Measurements from ENCODE around the gene BICD2.
"Not testable (repeated sequence)": the region's sequence is repeated elsewhere in the genome, so short reads cannot be mapped to it uniquely, and the experiment has no call there.

BICD2 gene

GRCh38 chr9:92770360-92770995 lies 5.8 kb upstream of the BICD2 start:
- DNase-seq (ENCODE audit: low spot score), result no peak

- DNase-seq (ENCODE audit: low spot score), result no peak
Measured at GRCh38 chr9:92769990-92770359, 5.3 kb upstream of the BICD2 start.

- no peak for DNase-seq (ENCODE audit: low spot score)
Measured at GRCh38 chr9:92769286-92769685, 4.7 kb upstream of the BICD2 start.

GRCh38 chr9:92768816-92769215 lies 4.2 kb upstream of the BICD2 start:
- not testable (repeated sequence) for DNase-seq (ENCODE audit: low spot score)

GRCh38 chr9:92767066-92768054 lies 2.7 kb upstream of the BICD2 start:
- DNase-seq (ENCODE audit: low spot score), result no peak

GRCh38 chr9:92764988-92765936 lies 629 bp upstream of the BICD2 start:
- DNase-seq (ENCODE audit: low spot score), result peak; percentile 98

GRCh38 chr9:92763721-92764380 lies 782 bp downstream of the BICD2 start:
- peak; percentile 70 for DNase-seq (ENCODE audit: low spot score)

- DNase-seq (ENCODE audit: low spot score), result no peak
Measured at GRCh38 chr9:92762781-92763708, 1.6 kb downstream of the BICD2 start.

GRCh38 chr9:92762196-92762595 lies 2.4 kb downstream of the BICD2 start:
- DNase-seq (ENCODE audit: low spot score), result no peak

- no peak for DNase-seq (ENCODE audit: low spot score)
Measured at GRCh38 chr9:92761686-92762085, 2.9 kb downstream of the BICD2 start.

- no peak for DNase-seq (ENCODE audit: low spot score)
Measured at GRCh38 chr9:92760494-92760893, 4.1 kb downstream of the BICD2 start.

GRCh38 chr9:92760070-92760469 lies 4.6 kb downstream of the BICD2 start:
- DNase-seq (ENCODE audit: low spot score), result peak; percentile 30

- DNase-seq (ENCODE audit: low spot score), result no peak
Measured at GRCh38 chr9:92759446-92759845, 5.2 kb downstream of the BICD2 start.

- no peak for DNase-seq (ENCODE audit: low spot score)
Measured at GRCh38 chr9:92756792-92757191, 7.8 kb downstream of the BICD2 start.

GRCh38 chr9:92754091-92754745 lies 10.4 kb downstream of the BICD2 start:
- DNase-seq (ENCODE audit: low spot score), result peak; percentile 6

- no peak for DNase-seq (ENCODE audit: low spot score)
Measured at GRCh38 chr9:92752812-92753404, 11.7 kb downstream of the BICD2 start.

- DNase-seq (ENCODE audit: low spot score), result no peak
Measured at GRCh38 chr9:92749934-92750315, 14.7 kb downstream of the BICD2 start.

GRCh38 chr9:92749071-92749933 lies 15.3 kb downstream of the BICD2 start:
- peak; percentile 90 for DNase-seq (ENCODE audit: low spot score)

- no peak for DNase-seq (ENCODE audit: low spot score)
Measured at GRCh38 chr9:92748233-92748497, 16.5 kb downstream of the BICD2 start.
